Activated CD8-positive, alpha-beta memory T cell treated with anti-CD3 and anti-CD28 coated beads for 48 hours (primary cell): ENCODE measurements around the gene ABLIM1.

Source experiments
- DNase-seq, 3 experiments: peaks; one replicate each; pipeline ENCODE4 v3.0.0-alpha.2; 2020; ENCODE audit warnings: low read depth in 2 of 3, low spot score in 2 of 3

ABLIM1 gene

DNA sequence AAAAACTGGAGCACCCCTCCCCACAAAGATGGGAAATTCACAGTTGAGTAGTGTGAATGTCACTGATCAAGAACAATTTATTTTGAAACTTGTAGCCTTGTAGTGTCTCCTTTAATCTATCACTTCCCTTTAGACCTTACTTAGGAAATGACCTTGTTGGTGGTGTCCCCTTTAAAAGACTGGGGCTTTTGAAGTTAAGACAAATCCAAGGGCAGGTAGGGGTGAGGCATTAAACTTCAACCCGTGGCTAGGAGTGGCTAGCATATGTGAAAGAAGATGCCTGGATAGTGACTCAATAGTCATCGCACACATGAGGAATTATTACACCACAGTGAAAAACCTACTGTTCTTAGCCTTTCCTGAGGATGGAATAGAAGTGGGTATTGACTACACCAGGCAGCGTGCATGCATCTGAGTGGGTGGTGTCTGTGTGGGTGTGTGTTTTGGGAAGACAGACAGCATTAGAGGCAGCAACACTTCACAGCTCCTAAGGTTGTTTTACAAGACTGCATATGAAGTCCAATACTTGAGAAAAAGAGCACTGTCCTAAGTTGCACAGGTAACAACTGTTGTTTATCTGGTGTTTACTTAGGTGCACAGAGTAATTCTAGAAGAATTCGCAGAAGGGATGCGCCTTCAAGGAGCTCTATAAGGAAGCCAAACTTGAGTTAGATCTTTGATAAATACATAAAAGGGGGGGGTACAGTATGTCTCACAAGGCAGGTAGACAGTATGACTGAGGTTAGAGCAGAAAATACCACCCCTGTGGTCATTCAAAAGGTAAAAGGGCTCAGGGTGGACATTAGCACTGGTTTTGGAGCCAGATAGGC lies 32.9 kb downstream of the ABLIM1 start:
- no peak for DNase-seq

DNA sequence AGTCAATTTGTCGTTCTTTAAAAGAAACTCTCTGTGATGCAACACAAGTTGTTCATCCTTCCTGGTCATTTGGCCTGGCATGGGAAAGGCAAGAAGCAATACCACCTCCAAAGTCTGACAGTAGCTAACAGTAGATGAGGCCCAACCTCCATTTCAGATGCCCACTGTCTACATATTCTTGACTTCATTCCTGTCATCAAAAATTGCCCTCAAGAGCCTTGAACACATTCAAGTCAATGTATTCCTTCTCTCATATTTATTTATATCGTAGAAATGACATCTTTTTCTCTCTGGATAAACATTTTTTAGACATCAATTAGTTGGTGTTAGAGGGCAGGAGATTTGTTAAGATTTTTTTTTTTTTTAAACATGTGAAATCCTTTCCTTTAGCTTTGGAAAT lies 33.7 kb downstream of the ABLIM1 start:
- DNase-seq, result no peak

DNA sequence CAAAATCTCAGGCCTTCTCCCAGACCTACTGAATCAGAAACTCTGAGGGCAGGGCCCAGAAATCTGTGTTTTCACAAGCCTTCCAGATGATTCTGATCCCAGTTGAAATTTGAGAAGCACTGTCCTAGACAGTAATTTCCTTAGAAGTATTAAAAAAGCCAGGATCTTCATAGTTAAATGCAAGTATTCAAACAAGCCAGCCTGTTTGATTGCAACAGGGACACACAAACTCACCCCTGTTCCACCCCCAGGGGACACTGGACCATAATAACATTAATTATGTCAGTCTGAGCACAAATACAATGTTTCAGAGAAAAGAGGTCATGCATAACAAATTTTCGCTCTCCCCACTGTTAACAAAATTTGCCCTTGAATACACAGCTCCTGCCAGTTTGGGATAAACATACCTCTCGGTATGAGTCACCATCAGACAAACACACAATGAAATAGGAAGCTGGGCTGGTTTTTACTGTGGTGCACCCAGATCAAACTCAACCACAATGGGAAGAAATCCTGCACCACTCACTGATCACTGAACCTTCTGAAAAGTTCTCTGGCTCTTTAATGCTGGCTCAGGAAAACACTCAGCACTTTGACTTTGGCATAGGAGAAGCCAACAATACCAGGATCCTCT lies 34.3 kb downstream of the ABLIM1 start:
- DNase-seq, result no peak

DNA sequence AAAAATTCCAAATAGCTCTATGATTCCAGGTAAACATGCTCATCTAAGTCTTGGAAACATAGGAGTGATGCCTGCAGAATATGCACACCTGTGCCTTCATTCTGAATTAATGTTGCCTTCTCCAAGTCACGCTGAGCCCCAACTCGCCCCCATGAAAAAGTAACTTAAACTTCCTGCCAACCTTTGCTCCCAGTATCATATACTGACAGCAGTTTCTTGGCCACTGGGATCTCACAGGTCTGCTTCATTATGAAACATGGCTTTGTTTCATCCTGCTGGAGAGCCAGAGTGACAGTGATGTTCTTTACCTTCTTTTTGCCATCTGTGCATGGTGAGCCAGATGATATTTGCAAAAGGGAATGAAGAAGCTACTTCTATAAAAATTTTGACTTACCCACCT lies 34.9 kb downstream of the ABLIM1 start:
- DNase-seq, result no peak

DNA sequence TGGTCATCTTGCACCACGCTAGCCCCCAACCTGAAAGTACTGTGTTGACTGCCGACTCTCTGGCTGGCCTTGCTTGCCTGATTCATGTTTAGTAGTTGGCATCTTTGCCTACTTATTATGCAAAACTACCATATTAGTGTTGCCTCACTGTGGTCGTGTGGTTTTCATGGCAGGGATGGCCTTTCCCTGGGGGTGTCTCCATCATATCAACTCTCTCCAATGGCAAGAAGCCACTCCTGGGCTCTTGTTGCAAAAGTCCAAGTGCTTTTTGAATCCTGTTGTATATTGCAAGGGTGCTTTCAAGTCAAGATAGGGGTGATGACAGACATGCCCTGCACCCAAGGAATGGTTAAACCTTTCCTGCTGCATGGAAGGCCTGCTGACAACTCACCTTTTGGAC lies 39.4 kb downstream of the ABLIM1 start:
- DNase-seq, result no peak

DNA sequence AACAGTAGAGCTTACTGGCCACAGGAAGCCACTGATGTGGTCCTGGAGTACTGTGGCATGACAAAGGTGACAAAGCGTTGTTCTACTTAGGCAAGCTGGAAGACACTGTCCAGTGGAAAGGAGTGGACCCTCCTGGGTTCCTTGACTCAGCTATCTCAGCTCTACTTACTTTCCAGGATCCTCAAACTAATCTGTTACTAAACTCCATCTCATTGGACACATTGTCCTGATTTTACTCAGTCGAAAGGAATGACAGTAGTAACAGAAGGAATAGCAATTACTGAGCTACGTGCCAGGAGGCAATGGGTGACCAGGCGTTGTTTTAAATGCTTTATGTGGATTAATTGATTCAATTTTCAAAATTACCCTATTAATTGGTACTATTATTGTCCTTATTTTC lies 41.6 kb downstream of the ABLIM1 start:
- no peak for DNase-seq

DNA sequence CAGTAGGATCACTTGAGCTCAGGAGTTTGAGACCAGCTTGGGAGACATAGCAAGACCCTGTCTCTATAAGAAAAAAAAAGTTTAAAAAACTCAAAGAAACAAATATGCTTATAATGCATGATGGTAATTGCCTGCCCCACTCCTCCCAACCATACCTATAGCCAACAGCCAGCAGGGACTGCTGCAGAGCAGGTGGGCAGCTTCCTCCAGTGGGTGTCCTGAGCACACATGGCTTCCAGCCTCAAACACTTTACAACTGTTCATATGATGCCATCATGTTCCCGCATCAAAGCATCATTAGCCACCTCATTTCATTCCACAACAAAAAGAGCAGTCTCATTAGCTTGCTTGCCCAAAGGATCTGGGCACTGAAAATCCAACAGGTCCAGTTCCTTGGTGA lies 42.0 kb downstream of the ABLIM1 start:
- DNase-seq, result no peak

DNA sequence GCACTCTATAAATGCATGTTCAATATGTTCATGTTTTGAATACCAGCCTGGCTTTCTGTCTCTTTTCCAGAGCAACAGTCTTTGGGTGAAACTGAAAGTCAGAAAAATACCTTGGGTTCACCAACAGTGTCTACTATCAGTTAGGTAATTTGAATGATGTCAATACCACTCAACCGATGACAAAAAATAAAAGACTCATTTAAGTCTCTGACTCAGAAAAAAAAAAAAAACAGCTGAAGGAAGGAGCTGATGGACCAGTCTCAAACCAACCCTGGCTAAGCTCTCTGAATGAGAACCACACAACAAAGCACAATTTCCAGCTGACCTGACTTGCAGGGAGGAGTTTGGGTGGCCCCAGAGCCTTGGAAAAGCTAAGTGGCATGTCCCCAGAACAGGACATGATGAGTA lies 42.5 kb downstream of the ABLIM1 start:
- DNase-seq, result no peak

DNA sequence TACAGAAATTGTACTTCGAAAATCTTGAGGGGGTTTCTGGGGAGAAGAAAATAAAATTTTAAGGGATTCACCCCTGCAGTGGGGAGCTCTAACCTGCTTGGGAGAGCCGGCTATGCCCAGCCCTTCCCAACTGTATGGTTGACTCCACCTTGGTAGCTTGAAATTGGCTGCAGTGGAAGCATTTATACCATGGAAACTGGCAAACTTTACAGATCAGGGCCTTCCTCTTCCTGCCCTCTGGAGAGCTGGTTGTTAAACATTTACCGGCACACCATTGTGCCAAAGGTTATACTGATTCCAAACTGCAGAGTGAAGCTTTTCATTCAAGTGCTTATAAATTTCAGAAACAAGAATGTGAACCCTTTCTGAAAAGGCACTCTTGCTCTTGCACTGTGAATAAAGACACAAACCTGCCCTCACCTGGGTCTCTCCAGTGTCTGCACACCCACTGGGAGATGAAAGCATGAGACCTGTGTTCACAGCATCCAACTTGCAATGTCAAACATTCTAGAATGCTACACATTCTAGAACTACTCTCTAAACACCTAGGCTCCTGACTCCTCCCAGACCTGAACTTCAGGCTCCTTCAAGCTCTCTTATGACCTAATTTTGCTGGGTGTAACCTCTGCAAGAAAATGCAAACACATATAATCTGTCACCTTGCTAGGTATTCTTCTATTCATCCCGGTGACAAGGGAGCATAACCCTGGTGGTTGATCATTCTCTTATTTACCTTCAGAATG lies 44.7 kb downstream of the ABLIM1 start:
- no peak for DNase-seq

DNA sequence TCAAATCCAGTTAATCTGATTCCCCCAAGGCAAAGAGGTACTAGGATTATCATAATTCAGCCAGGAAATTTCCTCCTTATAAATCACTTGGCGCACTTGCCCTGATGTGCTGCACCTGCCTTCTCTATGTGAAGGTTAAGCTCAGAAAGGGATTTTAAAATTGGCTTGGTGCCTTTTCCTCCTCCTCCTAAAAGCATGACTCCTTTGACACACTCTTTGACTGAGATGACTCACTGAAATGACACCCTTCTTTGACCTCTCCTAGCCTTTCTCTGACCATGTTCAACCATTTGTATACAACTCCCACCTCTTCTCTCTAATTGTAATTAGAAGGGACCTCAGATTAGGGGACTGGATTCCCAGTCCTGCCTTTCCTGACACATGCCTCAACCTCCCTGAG lies 46.5 kb downstream of the ABLIM1 start:
- DNase-seq, result no peak

DNA sequence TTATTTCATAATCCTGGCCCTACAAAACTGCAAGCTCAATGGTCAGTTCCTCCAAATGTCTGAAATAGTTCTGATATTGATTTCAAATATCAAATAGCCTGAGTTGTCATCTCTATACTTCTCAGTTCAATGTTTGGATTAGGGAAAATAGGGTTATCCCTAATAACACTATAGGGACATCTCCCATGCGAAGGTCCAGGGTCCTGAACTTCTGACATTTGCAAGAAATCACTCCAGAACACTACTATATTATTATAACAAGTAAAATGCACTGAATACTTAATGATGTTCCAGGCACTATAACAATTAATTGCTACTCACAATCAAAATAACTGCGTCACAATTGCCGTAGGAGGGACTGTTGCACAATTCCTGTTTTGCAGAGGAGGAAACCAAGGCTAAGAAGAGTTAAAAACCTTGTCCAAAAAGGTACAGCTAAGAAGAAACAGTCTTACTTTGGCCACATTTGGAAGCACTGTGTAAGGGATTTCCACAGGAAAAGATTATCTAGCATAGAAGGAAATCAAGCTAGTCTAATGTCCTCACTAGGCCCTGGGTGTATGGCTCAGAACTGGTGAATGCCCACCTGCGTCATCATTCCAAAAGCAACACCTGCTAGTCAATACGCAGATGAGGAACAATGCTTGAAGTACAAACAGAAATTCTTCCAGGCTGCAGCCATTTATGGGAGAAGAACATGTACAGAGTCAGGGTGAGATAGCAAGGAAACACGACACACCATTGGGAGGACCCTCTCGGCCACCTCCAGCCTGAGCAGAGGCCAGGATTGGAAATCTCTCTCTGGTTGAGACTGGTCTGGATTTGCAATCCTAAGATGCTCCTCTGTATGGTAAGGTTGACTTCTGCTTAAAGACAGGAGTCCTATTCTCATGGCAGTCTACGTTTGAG lies 48.3 kb downstream of the ABLIM1 start:
- DNase-seq, result no peak

DNA sequence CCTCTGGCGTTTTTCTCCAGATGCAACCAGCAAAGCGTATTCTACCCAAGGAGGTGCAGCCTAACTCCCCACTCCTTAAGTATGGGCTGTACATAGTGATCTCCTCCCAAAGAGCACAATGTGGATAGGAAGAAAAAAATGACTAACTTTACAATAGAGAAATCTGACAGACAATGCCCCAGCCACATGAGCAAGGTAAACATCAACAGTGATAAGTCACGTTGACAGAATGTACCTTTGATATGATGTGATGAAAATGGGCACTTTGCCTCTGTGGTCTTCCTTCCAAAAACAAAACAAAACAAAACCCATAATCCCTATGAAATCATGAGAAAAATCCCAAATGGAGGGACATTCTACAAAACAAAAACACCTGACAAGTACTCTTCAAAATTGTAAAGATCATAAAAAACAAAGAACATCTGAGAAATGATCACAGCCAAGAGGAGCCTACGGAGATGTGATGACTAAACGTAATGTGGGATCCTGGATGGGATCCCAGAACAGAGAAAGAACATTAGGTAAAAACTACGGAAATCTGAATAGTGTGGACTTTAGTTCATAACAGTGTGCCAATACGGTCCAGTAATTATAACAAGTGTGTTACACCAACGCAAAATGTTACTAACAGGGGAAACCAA lies 50.6 kb downstream of the ABLIM1 start:
- DNase-seq, result no peak

DNA sequence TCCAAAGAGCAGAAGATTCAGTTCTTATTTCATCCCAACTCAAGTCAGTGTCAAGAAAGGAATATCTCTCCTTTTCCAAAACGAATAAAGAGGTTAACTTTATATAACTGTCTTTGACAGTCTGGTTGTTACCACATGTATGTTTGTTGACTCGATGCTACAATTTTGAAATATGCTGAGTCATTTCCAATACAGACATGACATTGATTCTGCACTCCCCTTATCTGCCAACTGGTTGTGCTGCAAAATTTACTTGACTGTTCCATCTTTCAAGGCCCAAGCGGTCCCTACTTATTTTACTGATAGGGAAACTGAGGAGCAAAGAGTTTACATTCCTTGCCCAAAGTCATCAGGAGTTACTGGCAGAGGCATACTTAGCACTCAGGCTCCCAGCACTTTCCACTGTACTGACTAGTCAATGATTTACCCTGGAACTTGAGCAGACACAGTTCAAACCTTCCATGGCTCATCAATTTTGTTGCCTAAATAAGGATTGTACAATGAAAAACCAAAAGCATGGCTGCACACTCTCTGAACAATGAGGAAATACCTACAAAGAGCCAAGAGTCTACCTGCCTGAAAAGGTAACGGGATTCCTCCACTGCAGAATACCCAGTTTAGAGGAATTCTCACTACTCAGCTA lies 52.8 kb downstream of the ABLIM1 start:
- no peak for DNase-seq

DNA sequence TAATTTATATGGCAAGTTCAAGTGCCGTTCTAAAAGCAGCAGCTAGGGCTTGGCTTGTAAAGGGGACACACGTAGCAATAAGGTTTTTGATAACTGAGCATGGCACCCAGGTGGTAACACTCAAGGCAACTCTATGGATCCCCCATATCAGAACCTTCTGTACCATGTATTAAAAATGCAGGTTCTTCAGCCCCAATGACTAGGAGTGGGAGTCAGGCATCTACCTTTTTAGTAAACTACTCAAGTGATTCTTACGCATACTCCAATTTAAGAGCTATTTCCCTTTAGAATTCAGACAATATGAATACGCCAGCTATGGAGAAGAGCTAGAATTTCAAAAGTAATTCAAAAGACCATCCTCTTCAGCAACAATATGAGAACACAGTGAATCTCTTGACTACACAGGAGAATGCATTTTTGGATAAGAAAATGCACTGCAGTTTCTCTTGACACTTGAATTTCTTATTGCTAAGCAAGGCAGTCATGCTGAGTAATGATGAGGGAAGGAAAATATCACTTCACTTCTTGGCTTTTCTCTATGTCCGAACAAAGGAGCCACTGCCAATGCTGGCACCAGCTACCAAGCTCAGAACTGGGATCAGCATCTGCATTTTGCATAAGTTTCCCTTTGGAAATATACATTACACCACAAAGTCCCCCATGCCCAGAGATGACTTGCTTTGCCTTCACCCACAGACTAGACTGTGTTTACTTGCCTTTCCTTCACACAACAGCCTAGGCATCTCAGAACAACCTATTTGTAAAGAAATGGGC lies 53.5 kb downstream of the ABLIM1 start:
- DNase-seq, result no peak

DNA sequence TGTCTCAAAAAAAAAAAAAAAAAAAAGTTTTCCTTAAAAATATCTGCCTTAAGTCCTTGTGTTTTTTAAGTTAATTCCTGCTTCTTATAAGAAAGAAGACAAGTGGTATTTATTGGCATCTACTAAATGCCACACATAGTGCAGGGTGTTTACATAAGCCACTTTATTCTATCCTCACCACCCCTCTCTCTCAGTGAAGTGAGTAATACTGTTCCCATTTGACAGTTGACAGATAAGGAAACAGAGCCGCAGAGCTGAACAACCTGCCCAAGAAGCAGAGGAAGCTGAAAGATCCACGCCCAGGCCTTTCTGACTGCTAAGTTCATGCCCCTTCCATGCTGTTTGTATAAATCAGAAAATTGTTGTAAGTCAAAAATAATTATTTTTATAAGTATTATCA lies 54.1 kb downstream of the ABLIM1 start:
- DNase-seq, result no peak

DNA sequence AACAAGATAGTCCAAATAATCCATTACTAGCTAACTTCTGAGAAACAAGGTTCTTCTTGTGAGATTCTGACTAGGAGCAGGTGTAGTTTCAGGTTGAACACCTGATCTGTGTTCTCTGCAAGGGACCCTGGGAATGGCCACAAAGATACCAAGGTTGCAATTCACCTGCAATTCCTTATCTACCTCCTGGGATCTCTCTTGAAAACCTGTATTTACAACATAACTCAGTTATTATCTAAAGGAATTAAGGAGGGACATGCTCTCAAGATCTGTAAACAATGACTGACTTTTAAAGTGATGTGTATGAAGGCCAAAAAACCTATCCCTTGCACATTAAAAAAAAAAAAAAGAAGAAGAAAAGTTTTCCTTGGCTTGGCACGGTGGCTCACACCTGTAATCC lies 54.8 kb downstream of the ABLIM1 start:
- DNase-seq, result no peak

DNA sequence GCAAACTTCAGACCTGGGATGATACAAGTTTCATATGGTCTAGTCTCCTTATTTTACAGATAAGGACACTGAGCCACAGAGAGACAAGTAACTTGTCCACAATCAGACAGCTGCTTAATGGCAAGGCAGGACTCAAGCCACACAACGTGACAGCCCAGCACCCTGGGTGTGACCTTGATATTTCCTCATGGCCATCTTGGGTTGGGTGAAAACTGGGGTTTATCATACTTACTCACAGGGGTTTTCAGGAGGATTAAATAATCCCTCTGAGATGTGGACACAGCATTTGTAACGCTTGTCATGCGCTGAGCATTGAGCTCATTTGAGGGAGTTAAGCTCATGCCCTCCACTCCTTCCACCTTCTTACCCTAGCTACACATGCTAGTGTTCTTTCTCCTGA lies 58.0 kb downstream of the ABLIM1 start:
- DNase-seq, result no peak

DNA sequence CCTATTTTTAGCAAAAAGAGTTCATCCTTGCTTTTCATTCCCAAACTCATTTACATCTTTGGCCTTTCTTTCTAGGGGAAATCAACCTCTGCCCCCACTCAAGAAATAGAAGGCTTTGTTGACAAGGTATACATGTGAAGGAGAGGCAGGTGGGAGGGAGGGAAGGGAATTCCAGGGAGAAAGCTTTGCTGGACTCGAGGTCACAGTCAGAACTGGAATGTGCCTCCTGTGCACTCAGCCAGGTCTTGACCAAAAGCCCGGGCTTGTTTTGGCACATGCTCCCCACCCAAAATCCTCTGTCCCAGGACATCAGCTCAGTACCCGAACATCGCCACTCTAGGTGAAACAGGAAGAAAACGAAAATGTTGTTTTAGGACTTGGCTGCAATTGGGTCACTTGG lies 61.3 kb downstream of the ABLIM1 start:
- DNase-seq, result no peak

DNA sequence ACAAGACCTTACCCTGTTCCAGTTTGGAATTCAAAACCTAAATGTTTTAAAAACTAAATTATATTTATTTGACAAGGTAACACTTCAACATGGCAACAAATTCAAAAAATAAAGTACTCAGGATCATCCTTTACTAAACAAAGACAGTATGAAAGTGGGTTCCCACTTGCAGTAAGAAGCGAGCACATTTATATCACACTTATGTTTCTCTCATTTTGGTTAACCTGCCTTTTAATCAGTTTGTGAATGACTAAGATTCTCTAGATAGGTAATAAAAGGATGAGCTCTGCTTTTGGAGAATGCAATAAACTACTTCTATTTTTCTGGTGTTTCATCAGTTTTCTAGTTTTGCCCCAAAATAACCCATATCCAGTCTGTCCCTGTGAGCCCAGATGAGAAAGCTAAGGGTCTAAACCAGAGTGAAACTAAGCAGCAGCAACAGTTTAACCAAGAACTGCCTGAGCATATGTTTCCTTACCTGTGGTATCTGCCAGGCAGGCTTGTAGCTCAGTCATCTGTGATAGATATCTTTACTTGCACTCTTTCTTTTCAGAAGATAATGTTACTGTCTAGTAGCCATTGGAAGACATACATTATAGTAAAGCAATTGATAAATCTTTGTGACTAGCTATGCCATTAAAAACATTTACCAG lies 64.1 kb downstream of the ABLIM1 start:
- DNase-seq, result no peak
